ENCODE measurements around the gene KLHL18. TPM values are rescaled to one million over a fixed set of nuclear protein-coding genes. Genes with fewer than 3 reads are reported as not detected.
"Not testable (repeated sequence)": the region's sequence is repeated elsewhere in the genome, so short reads cannot be mapped to it uniquely, and the experiment has no call there.

The KLHL18 gene
- total and polyA plus RNA-seq, 4 donors = 3.5 to 12.6 (median 10.3) TPM

DNA sequence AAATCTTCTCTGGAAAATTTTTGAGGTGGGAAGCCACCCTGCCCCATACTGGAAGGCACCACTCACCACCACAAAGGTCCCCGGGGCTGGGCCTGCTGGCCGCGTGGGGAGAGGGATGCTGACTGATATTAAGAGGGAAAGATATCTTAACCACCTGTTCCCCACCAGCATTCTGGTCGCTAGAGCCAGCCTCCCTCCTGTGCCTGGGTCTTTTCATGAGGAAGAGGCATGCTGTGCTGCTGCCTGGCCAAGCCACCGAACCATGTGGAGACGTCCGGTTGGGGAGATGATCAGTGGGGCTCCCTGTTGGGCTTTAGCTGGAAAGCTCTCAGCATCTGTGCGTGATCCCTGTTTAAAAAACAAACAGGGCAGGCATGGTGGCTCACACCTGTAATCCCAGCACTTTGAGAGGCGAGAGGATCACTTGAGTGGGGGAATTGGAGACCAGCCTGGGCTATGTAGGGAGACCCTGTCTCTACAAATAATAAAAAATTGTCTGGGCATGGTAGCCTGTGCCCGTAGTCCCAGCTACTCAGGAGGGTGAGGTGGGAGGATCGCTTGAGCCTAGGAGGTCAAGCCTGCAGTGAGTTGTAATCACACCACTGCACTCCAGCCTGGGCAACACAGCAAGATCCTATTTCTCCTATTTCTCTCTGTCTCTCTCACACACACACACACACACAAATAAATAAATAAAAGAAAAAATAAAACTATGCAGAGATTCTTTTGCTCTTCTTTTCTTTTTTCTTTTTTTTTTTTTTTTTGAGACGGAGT lies 1.0 kb downstream of the KLHL18 start:
- Histone ChIP-seq H3K36me3 (ENCODE audit: control insufficient read depth in 4 of 4, insufficient read depth in 3 of 4, low read depth in 1 of 4, low read length in 3 of 4) (peaks cover 0 to 3% (median 2%) of the 10 kb centered on the region in 4 donors), H3K27ac (ENCODE audit: low read depth in 1 of 2, low read length in 2 of 2) (peak overlapping the region; percentile 5 to 94), H3K4me1 (ENCODE audit: control insufficient read depth in 4 of 4, insufficient read depth in 4 of 4, low read length in 3 of 4) (peaks cover 4 to 19% (median 10%) of the 10 kb centered on the region in 4 donors), H3K9ac (ENCODE audit: low read depth in 1 of 2, low read length in 2 of 2) (peak overlapping the region; percentile 48 to 98), H3K4me3 (ENCODE audit: low read depth in 1 of 3, low read length in 3 of 3) (peak overlapping the region; percentile 80 to 99 (median 99)), H3K9me3 (ENCODE audit: control insufficient read depth in 4 of 4, low read length in 3 of 4) (no peaks in the 10 kb centered on the region), H3K27me3 (ENCODE audit: control insufficient read depth in 4 of 4, insufficient read depth in 4 of 4, low read length in 3 of 4) (no peaks in the 10 kb centered on the region)
- DNase-seq (ENCODE audit: low spot score) = peak; percentile 39
- 52% methylated on average over 12 of the region's 12 CpGs for WGBS
- no peak for TF ChIP-seq RXRA (IDR thresholded peaks at IDR 0.05)
- TF ChIP-seq, protein P1, sequence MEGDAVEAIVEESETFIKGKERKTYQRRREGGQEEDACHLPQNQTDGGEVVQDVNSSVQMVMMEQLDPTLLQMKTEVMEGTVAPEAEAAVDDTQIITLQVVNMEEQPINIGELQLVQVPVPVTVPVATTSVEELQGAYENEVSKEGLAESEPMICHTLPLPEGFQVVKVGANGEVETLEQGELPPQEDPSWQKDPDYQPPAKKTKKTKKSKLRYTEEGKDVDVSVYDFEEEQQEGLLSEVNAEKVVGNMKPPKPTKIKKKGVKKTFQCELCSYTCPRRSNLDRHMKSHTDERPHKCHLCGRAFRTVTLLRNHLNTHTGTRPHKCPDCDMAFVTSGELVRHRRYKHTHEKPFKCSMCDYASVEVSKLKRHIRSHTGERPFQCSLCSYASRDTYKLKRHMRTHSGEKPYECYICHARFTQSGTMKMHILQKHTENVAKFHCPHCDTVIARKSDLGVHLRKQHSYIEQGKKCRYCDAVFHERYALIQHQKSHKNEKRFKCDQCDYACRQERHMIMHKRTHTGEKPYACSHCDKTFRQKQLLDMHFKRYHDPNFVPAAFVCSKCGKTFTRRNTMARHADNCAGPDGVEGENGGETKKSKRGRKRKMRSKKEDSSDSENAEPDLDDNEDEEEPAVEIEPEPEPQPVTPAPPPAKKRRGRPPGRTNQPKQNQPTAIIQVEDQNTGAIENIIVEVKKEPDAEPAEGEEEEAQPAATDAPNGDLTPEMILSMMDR (IDR thresholded peaks at IDR 0.05; ENCODE audit: low read depth, low read length, missing input control) = no peak
- no peak for TF ChIP-seq EGR1 (IDR thresholded peaks at IDR 0.05; ENCODE audit: low read depth in 2 of 2)
- TF ChIP-seq HNF4A (conservative IDR thresholded peaks at IDR 0.05) = no peak
- TF ChIP-seq RAD21 (IDR thresholded peaks at IDR 0.05) = no peak
- TF ChIP-seq FOXA1 (IDR thresholded peaks at IDR 0.05) = no peak
- no peak for TF ChIP-seq GABPA (IDR thresholded peaks at IDR 0.05 in 1 of 2, conservative IDR thresholded peaks at IDR 0.05 in 1 of 2)

DNA sequence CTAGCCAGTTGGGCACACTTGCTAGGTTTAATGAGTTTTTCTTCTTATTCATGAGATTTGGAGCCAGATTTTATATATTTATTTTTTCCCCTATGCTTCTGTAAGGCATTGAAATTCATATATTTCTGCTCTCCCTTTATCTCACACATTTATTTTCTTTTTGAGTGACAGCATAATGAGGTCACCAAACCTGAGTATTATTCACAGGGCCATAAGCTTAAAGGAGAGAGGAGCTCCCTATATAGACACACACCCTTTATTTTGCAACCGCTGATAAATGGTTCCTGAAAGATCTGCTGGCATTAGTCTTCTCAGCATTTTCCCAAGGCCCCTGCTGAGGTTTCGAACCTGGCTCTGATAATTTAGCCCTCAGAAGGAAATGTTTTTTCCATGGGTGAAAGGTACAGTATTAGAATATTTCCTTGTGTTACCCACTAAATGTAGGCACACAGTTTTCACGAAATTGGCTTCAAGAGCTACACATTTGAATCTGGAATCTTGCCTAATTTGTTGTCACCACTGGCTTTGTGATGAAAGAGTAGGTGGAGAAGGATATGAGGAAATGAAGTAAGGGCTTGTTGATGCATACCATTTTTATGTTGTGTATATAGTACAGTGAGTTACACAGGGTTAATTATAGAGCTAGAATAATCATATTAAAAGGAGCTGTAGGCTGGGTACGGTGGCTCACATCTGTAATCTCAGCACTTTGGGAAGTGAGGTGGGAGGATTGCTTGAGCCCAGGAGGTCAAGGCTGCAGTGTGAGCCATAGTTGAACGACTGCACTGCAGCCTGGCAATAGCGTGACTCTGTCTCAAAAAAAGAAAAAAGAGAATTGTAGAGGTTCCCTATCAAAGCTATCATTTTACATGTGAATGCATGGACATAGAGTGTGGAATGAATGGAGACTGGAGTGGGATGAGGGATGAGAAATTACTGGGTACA lies 6.5 kb downstream of the KLHL18 start:
- DNase-seq (ENCODE audit: low spot score) = no peak
- H3K4me1 ChIP-seq (ENCODE audit: control insufficient read depth in 4 of 4, insufficient read depth in 4 of 4, low read length in 3 of 4) = peaks cover 0 to 4% (median 1%) of the 10 kb centered on the region in 4 donors
- H3K36me3 ChIP-seq (ENCODE audit: control insufficient read depth in 4 of 4, insufficient read depth in 3 of 4, low read depth in 1 of 4, low read length in 3 of 4) = peaks cover 0 to 3% (median 2%) of the 10 kb centered on the region in 4 donors
- 72% methylated on average over 6 of the region's 6 CpGs for WGBS
- no peaks in the 10 kb centered on the region for H3K27me3 ChIP-seq (ENCODE audit: control insufficient read depth in 4 of 4, insufficient read depth in 4 of 4, low read length in 3 of 4)
- no peak overlapping the region for H3K4me3 ChIP-seq (ENCODE audit: low read depth in 1 of 3, low read length in 3 of 3)
- no peak for TF ChIP-seq TAF1 (conservative IDR thresholded peaks at IDR 0.05)
- no peaks in the 10 kb centered on the region for H3K9me3 ChIP-seq (ENCODE audit: control insufficient read depth in 4 of 4, low read length in 3 of 4)
- no peak overlapping the region for H3K9ac ChIP-seq (ENCODE audit: low read depth in 1 of 2, low read length in 2 of 2)
- H3K27ac ChIP-seq (ENCODE audit: low read depth in 1 of 2, low read length in 2 of 2) = no peak overlapping the region

DNA sequence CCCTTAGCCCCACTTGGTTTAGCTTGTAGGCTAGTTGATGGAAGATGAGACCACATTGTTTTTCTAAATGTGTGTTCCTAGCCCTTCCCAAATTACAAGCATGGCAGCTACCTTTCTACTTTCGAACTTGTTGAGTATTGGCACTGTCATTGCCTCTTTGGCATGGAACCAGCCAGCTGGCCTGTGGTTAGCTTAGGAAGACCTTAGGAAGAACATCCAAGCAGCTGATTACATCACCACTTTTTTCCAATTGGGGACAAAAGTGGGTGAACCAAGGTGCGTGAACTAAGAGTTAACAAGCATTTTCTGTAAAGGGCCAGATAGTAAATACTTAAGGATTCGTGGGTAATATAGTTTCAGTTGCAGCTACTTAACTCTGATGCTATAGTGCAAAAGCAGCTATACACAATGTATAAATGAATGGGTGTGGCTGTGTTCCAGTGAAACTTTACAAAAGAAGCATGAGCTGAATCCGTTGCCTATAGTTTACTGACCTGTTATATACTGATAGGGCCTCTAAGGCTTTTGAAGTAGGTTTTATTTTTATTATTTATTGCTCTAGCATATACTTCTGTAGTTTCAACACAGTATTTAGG lies 8.5 kb downstream of the KLHL18 start:
- no peak overlapping the region for H3K27ac ChIP-seq (ENCODE audit: low read depth in 1 of 2, low read length in 2 of 2)
- peaks cover 0 to 4% (median 0%) of the 10 kb centered on the region in 4 donors for H3K4me1 ChIP-seq (ENCODE audit: control insufficient read depth in 4 of 4, insufficient read depth in 4 of 4, low read length in 3 of 4)
- no peak for TF ChIP-seq EGR1 (IDR thresholded peaks at IDR 0.05; ENCODE audit: low read depth in 2 of 2)
- TF ChIP-seq, protein P1 (IDR thresholded peaks at IDR 0.05; ENCODE audit: low read depth, low read length, missing input control) = no peak
- TF ChIP-seq YY1 (IDR thresholded peaks at IDR 0.05) = no peak
- no peak for TF ChIP-seq FOXA2 (IDR thresholded peaks at IDR 0.05)
- TF ChIP-seq, protein P2, sequence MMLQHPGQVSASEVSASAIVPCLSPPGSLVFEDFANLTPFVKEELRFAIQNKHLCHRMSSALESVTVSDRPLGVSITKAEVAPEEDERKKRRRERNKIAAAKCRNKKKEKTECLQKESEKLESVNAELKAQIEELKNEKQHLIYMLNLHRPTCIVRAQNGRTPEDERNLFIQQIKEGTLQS (IDR thresholded peaks at IDR 0.05) = no peak
- TF ChIP-seq FOXA1 (IDR thresholded peaks at IDR 0.05) = no peak
- no peak for TF ChIP-seq SP1 (IDR thresholded peaks at IDR 0.05)
- no peak overlapping the region for H3K9ac ChIP-seq (ENCODE audit: low read depth in 1 of 2, low read length in 2 of 2)
- no peak overlapping the region for H3K4me3 ChIP-seq (ENCODE audit: low read depth in 1 of 3, low read length in 3 of 3)
- no peak for DNase-seq (ENCODE audit: low spot score)
- WGBS = 67% methylated on average over 4 of the region's 4 CpGs
- H3K27me3 ChIP-seq (ENCODE audit: control insufficient read depth in 4 of 4, insufficient read depth in 4 of 4, low read length in 3 of 4) = no peaks in the 10 kb centered on the region
- H3K36me3 ChIP-seq (ENCODE audit: control insufficient read depth in 4 of 4, insufficient read depth in 3 of 4, low read depth in 1 of 4, low read length in 3 of 4) = peaks cover 0 to 3% (median 2%) of the 10 kb centered on the region in 4 donors
- H3K9me3 ChIP-seq (ENCODE audit: control insufficient read depth in 4 of 4, low read length in 3 of 4) = no peaks in the 10 kb centered on the region

DNA sequence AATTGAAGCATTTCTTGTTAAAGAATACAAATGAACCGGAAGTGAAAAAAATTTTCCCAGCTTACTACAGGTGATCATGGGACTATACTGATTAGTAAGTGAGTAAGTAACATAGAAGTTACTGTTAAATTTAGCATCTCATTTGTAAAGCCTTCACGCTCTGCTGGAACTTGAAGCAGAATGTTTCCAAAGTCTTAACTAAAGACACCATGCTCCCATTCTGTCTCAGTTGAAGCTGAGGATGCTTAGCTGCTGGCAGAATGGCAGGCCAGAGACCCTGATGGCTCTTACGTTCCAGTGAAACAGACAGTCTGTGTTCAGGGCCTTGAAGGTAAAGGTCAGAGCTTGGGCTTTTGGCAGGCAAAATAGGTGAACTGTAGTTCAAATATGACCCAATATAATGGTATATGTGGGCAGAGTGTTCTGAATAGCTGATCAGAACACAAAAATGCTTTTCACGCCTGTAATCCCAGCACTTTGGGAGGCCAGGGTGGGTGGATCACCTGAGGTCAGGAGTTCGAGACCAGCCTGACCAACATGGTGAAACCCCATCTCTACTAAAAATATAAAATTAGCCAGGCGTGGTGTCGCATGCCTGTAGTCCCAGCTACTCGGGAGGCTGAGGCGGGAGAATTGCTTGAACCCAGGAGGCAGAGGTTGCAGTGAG lies 9.1 kb downstream of the KLHL18 start:
- not testable (repeated sequence) for H3K9me3 ChIP-seq (ENCODE audit: control insufficient read depth in 4 of 4, low read length in 3 of 4); H3K4me3 ChIP-seq (ENCODE audit: low read depth in 1 of 3, low read length in 3 of 3); H3K36me3 ChIP-seq (ENCODE audit: control insufficient read depth in 4 of 4, insufficient read depth in 3 of 4, low read depth in 1 of 4, low read length in 3 of 4); H3K9ac ChIP-seq (ENCODE audit: low read depth in 1 of 2, low read length in 2 of 2); DNase-seq (ENCODE audit: low spot score); H3K27me3 ChIP-seq (ENCODE audit: control insufficient read depth in 4 of 4, insufficient read depth in 4 of 4, low read length in 3 of 4); H3K27ac ChIP-seq (ENCODE audit: low read depth in 1 of 2, low read length in 2 of 2); H3K4me1 ChIP-seq (ENCODE audit: control insufficient read depth in 4 of 4, insufficient read depth in 4 of 4, low read length in 3 of 4)
- 92% methylated on average over 9 of the region's 9 CpGs for WGBS

All from liver (tissue), 9 donors.